Mesenchymal stem cell (in vitro differentiated cells and primary cell): Measurements from ENCODE around the gene DDAH1.

Experiments
- DNase-seq: peaks from one replicate; pipeline ENCODE4 v3.0.0-alpha.2; 2013
- H2AFZ ChIP-seq: one replicate; pipeline ENCODE4 v1.6.1; 2013; ENCODE audit warnings: low read depth, mild to moderate bottlenecking, control low read depth, inconsistent platforms, low read length, moderate library complexity
- H2AK5ac ChIP-seq: 2 replicates; pipeline ENCODE4 v1.6.1; 2013; ENCODE audit warnings: low read length, moderate library complexity, mild to moderate bottlenecking, inconsistent platforms; ENCODE audit not compliant: severe bottlenecking
- H2BK120ac ChIP-seq: one replicate; pipeline ENCODE4 v1.6.1; 2013; ENCODE audit warnings: low read depth, mild to moderate bottlenecking, inconsistent platforms, low read length, moderate library complexity
- H2BK12ac ChIP-seq, 2 experiments: one replicate each; pipeline ENCODE4 v1.6.1; 2013; ENCODE audit warnings: inconsistent platforms in 2 of 2, low read length in 2 of 2, mild to moderate bottlenecking in 2 of 2, moderate library complexity in 2 of 2, control low read depth in 1 of 2
- H2BK15ac ChIP-seq: one replicate; pipeline ENCODE4 v1.6.1; 2013; ENCODE audit warnings: mild to moderate bottlenecking, low read depth, inconsistent platforms; ENCODE audit not compliant: poor library complexity, severe bottlenecking
- H2BK5ac ChIP-seq: 2 replicates; pipeline ENCODE4 v1.6.1; 2013; ENCODE audit warnings: low read depth, mild to moderate bottlenecking, low read length, control low read depth, inconsistent platforms; ENCODE audit not compliant: poor library complexity, severe bottlenecking
- H3K14ac ChIP-seq, 2 experiments: one replicate each; pipeline ENCODE4 v1.6.1; 2013; ENCODE audit warnings: inconsistent platforms in 2 of 2, low read length in 2 of 2, control low read depth in 1 of 2, mild to moderate bottlenecking in 1 of 2, moderate library complexity in 1 of 2
- H3K18ac ChIP-seq, 2 experiments: one replicate each; pipeline ENCODE4 v1.6.1; 2013; ENCODE audit warnings: inconsistent platforms in 2 of 2, low read length in 2 of 2, control low read depth in 1 of 2, low read depth in 1 of 2, mild to moderate bottlenecking in 1 of 2
- H3K23ac ChIP-seq, 2 experiments: one replicate each; pipeline ENCODE4 v1.6.1; 2013; ENCODE audit warnings: inconsistent platforms in 2 of 2, low read length in 2 of 2, mild to moderate bottlenecking in 2 of 2, moderate library complexity in 2 of 2, control low read depth in 1 of 2
- H3K27ac ChIP-seq: 2 replicates; pipeline ENCODE4 v1.5.1; 2013; ENCODE audit warnings: mild to moderate bottlenecking, moderate library complexity, low read length, control low read depth, inconsistent platforms; ENCODE audit not compliant: poor library complexity, severe bottlenecking
- H3K27me3 ChIP-seq, 2 experiments: 2 replicates each; pipeline versions ENCODE4 v1.6.1 to v1.7.0; 2013; ENCODE audit warnings: low read length in 2 of 2, mild to moderate bottlenecking in 2 of 2, moderate library complexity in 2 of 2, control low read depth in 1 of 2, inconsistent platforms in 1 of 2; ENCODE audit not compliant: control insufficient read depth in 1 of 2, insufficient read depth in 1 of 2
- H3K36me3 ChIP-seq, 2 experiments: 2 replicates each; pipeline versions ENCODE4 v1.6.1 to v1.7.0; 2013; ENCODE audit warnings: low read length in 2 of 2, control low read depth in 1 of 2, inconsistent platforms in 1 of 2, low read depth in 1 of 2, mild to moderate bottlenecking in 1 of 2; ENCODE audit not compliant: insufficient read depth in 2 of 2, control insufficient read depth in 1 of 2
- H3K4ac ChIP-seq, 2 experiments: one replicate each; pipeline ENCODE4 v1.6.1; 2013; ENCODE audit warnings: inconsistent platforms in 2 of 2, low read length in 2 of 2, mild to moderate bottlenecking in 2 of 2, moderate library complexity in 2 of 2, control low read depth in 1 of 2, low read depth in 1 of 2
- H3K4me1 ChIP-seq: 2 replicates; pipeline ENCODE4 v1.6.1; 2013; ENCODE audit warnings: low read depth, low read length, control low read depth; ENCODE audit not compliant: control insufficient read depth, insufficient read depth
- H3K4me2 ChIP-seq: 2 replicates; pipeline ENCODE4 v1.6.1; 2013; ENCODE audit warnings: low read length, mild to moderate bottlenecking, inconsistent platforms; ENCODE audit not compliant: poor library complexity, severe bottlenecking
- H3K4me3 ChIP-seq, 2 experiments: 2 replicates each; pipeline versions ENCODE4 v1.5.1 to v1.7.0; 2013; ENCODE audit warnings: low read length in 2 of 2, mild to moderate bottlenecking in 2 of 2, control low read depth in 1 of 2, low read depth in 1 of 2; ENCODE audit not compliant: insufficient read depth in 1 of 2
- H3K79me1 ChIP-seq: replicated peaks from 2 replicates; pipeline ENCODE4 v1.6.1; 2013; ENCODE audit warnings: mild to moderate bottlenecking, control low read depth, low read length, inconsistent platforms; ENCODE audit not compliant: poor library complexity, severe bottlenecking
- H3K9ac ChIP-seq: 2 replicates; pipeline ENCODE4 v1.7.0; 2013; ENCODE audit warnings: mild to moderate bottlenecking, low read length, moderate library complexity
- H3K9me3 ChIP-seq: 2 replicates; pipeline ENCODE4 v1.7.0; 2013; ENCODE audit warnings: mild to moderate bottlenecking, low read length; ENCODE audit not compliant: control insufficient read depth
- H4K8ac ChIP-seq: one replicate; pipeline ENCODE4 v1.6.1; 2013; ENCODE audit warnings: inconsistent platforms, mild to moderate bottlenecking, low read length, moderate library complexity
- H4K91ac ChIP-seq: one replicate; pipeline ENCODE4 v1.6.1; 2013; ENCODE audit warnings: mild to moderate bottlenecking, low read length, inconsistent platforms
- WGBS: methylation state at CpG from one replicate; pipeline ENCODE4 v1.1.7; 2013; ENCODE audit warnings: mixed read lengths; 5-methylcytosine and 5-hydroxymethylcytosine counted together

The DDAH1 gene

GRCh38 chr1:85485516-85485915 lies 20.6 kb upstream of the DDAH1 start:
- no peak overlapping the region for H2BK5ac ChIP-seq
- no peak overlapping the region for H3K23ac ChIP-seq
- H3K27me3 ChIP-seq = no peaks in the 10 kb centered on the region
- H4K91ac ChIP-seq = no peak overlapping the region
- H2BK12ac ChIP-seq = no peak overlapping the region
- H3K4me2 ChIP-seq = no peak overlapping the region
- H3K4me1 ChIP-seq = no peaks in the 10 kb centered on the region
- H4K8ac ChIP-seq = no peak overlapping the region
- H2BK120ac ChIP-seq = no peak overlapping the region
- no peaks in the 10 kb centered on the region for H3K9me3 ChIP-seq
- no peak for DNase-seq
- peaks cover 0 to 12% of the 10 kb centered on the region in 2 experiments for H3K36me3 ChIP-seq
- H3K4ac ChIP-seq = no peak overlapping the region
- no peak overlapping the region for H3K4me3 ChIP-seq
- no peak overlapping the region for H3K27ac ChIP-seq
- peaks cover 4% of the 10 kb centered on the region for H3K79me1 ChIP-seq
- H3K18ac ChIP-seq = no peak overlapping the region
- H3K9ac ChIP-seq = no peak overlapping the region
- no peak overlapping the region for H2AK5ac ChIP-seq
- WGBS = 89% methylated on average over 3 of the region's 3 CpGs
- no peak overlapping the region for H3K14ac ChIP-seq
- no peak overlapping the region for H2BK15ac ChIP-seq
- H2AFZ ChIP-seq = no peak overlapping the region

- no peak overlapping the region for H2BK120ac ChIP-seq
- H3K9me3 ChIP-seq = no peaks in the 10 kb centered on the region
- H3K18ac ChIP-seq = no peak overlapping the region
- H3K79me1 ChIP-seq = peaks cover 1% of the 10 kb centered on the region
- no peak overlapping the region for H2AFZ ChIP-seq
- H3K4me1 ChIP-seq = no peaks in the 10 kb centered on the region
- H2AK5ac ChIP-seq = no peak overlapping the region
- 100% methylated on average over 1 of the region's 1 CpG for whole genome bisulfite sequencing
- no peak overlapping the region for H3K23ac ChIP-seq
- H4K8ac ChIP-seq = no peak overlapping the region
- H3K14ac ChIP-seq = no peak overlapping the region
- no peak overlapping the region for H4K91ac ChIP-seq
- DNase-seq = no peak
- H3K4ac ChIP-seq = no peak overlapping the region
- H2BK5ac ChIP-seq = no peak overlapping the region
- no peaks in the 10 kb centered on the region for H3K27me3 ChIP-seq
- no peak overlapping the region for H3K4me2 ChIP-seq
- H3K27ac ChIP-seq = no peak overlapping the region
- peaks cover 0 to 11% of the 10 kb centered on the region in 2 experiments for H3K36me3 ChIP-seq
- no peak overlapping the region for H3K9ac ChIP-seq
- no peak overlapping the region for H2BK15ac ChIP-seq
- no peak overlapping the region for H3K4me3 ChIP-seq
- no peak overlapping the region for H2BK12ac ChIP-seq
Observed at GRCh38 chr1:85484716-85485115, 19.8 kb upstream of the DDAH1 start.

GRCh38 chr1:85484264-85484663 lies 19.3 kb upstream of the DDAH1 start:
- H2AFZ ChIP-seq = no peak overlapping the region
- H4K8ac ChIP-seq = no peak overlapping the region
- H3K9ac ChIP-seq = no peak overlapping the region
- WGBS = 79% methylated on average over 2 of the region's 2 CpGs
- no peak overlapping the region for H3K23ac ChIP-seq
- peaks cover 1% of the 10 kb centered on the region for H3K79me1 ChIP-seq
- H3K4me3 ChIP-seq = no peak overlapping the region
- no peak for DNase-seq
- H4K91ac ChIP-seq = no peak overlapping the region
- H3K36me3 ChIP-seq = peaks cover 0 to 11% of the 10 kb centered on the region in 2 experiments
- H3K18ac ChIP-seq = no peak overlapping the region
- no peak overlapping the region for H2BK5ac ChIP-seq
- no peak overlapping the region for H2BK12ac ChIP-seq
- no peaks in the 10 kb centered on the region for H3K27me3 ChIP-seq
- no peak overlapping the region for H2BK15ac ChIP-seq
- H3K27ac ChIP-seq = no peak overlapping the region
- H3K14ac ChIP-seq = no peak overlapping the region
- H2BK120ac ChIP-seq = no peak overlapping the region
- H3K9me3 ChIP-seq = no peaks in the 10 kb centered on the region
- H3K4me2 ChIP-seq = no peak overlapping the region
- H2AK5ac ChIP-seq = no peak overlapping the region
- H3K4ac ChIP-seq = no peak overlapping the region
- H3K4me1 ChIP-seq = no peaks in the 10 kb centered on the region

- WGBS = 95% methylated on average over 2 of the region's 3 CpGs
- no peak overlapping the region for H2AFZ ChIP-seq
- no peak overlapping the region for H3K4me3 ChIP-seq
- no peak overlapping the region for H4K8ac ChIP-seq
- no peak overlapping the region for H2AK5ac ChIP-seq
- no peak overlapping the region for H2BK15ac ChIP-seq
- DNase-seq = no peak
- H3K18ac ChIP-seq = no peak overlapping the region
- no peak overlapping the region for H2BK12ac ChIP-seq
- no peaks in the 10 kb centered on the region for H3K4me1 ChIP-seq
- H3K9me3 ChIP-seq = no peaks in the 10 kb centered on the region
- no peak overlapping the region for H3K23ac ChIP-seq
- no peak overlapping the region for H3K4me2 ChIP-seq
- H3K79me1 ChIP-seq = peaks cover 4% of the 10 kb centered on the region
- no peak overlapping the region for H3K27ac ChIP-seq
- H3K9ac ChIP-seq = no peak overlapping the region
- H3K36me3 ChIP-seq = peaks cover 0 to 4% of the 10 kb centered on the region in 2 experiments
- H4K91ac ChIP-seq = no peak overlapping the region
- no peak overlapping the region for H2BK5ac ChIP-seq
- no peak overlapping the region for H2BK120ac ChIP-seq
- H3K4ac ChIP-seq = no peak overlapping the region
- no peak overlapping the region for H3K14ac ChIP-seq
- H3K27me3 ChIP-seq = no peaks in the 10 kb centered on the region
Observed at GRCh38 chr1:85481688-85482087, 16.7 kb upstream of the DDAH1 start.
